Keratinocyte (primary cell): Measurements from ENCODE around the gene SMARCC2. TPM values are rescaled to one million over a fixed set of nuclear protein-coding genes. Genes with fewer than 3 reads are reported as not detected.

ENCODE experiments used
- DNase-seq: peaks from one replicate; pipeline ENCODE4 v3.0.0-alpha.2; 2011; ENCODE audit warnings: low read depth, missing footprints, low spot score
- FAIRE-seq: peaks from 2 replicates; lab custom pipeline; 2011; peaks lifted over from hg19 to GRCh38; lab: Jason Lieb, UNC
- H2AFZ ChIP-seq: 2 replicates; pipeline ENCODE4 v1.6.0; 2012; ENCODE audit warnings: low read length, control low read depth, inconsistent platforms; ENCODE audit not compliant: control insufficient read depth
- H3K27ac ChIP-seq: 2 replicates; pipeline ENCODE4 v1.5.1; 2011; ENCODE audit warnings: low read length; ENCODE audit not compliant: control insufficient read depth, insufficient read depth
- H3K27me3 ChIP-seq: 3 replicates; pipeline ENCODE4 v1.6.0; 2011; ENCODE audit warnings: low read length; ENCODE audit not compliant: control insufficient read depth, insufficient read depth; ENCODE audit errors: extremely low read depth
- H3K36me3 ChIP-seq, 2 experiments: 2 replicates in 1 of 2; 3 replicates in 1 of 2; pipeline ENCODE4 v1.5.1; 2011; ENCODE audit warnings: low read length in 2 of 2, mild to moderate bottlenecking in 1 of 2; ENCODE audit not compliant: control insufficient read depth in 2 of 2, insufficient read depth in 2 of 2; ENCODE audit errors: extremely low read depth in 1 of 2
- H3K4me1 ChIP-seq: 3 replicates; pipeline ENCODE4 v1.5.1; 2011; ENCODE audit warnings: low read length; ENCODE audit not compliant: control insufficient read depth, insufficient read depth; ENCODE audit errors: extremely low read depth
- H3K4me2 ChIP-seq: 3 replicates; pipeline ENCODE4 v1.6.0; 2011; ENCODE audit warnings: low read depth, low read length; ENCODE audit not compliant: control insufficient read depth, insufficient read depth; ENCODE audit errors: extremely low read depth
- H3K4me3 ChIP-seq, 3 experiments: fragments of 200-600 bp in 1 of 3; sonication (generic) in 1 of 3; 2 replicates in 2 of 3; 3 replicates in 1 of 3; pipeline ENCODE4 v1.5.1; 2011 to 2016; ENCODE audit warnings: low read length in 3 of 3, mild to moderate bottlenecking in 3 of 3, control low read depth in 2 of 3, inconsistent platforms in 1 of 3, low read depth in 1 of 3, mixed read lengths in 1 of 3, mixed run types in 1 of 3, moderate library complexity in 1 of 3; ENCODE audit not compliant: control insufficient read depth in 2 of 3, insufficient read depth in 2 of 3; ENCODE audit errors: extremely low read depth in 1 of 3
- H3K79me2 ChIP-seq: 2 replicates; pipeline ENCODE4 v1.6.0; 2012; ENCODE audit warnings: low read length; ENCODE audit not compliant: control insufficient read depth, insufficient read depth
- H3K9ac ChIP-seq: 3 replicates; pipeline ENCODE4 v1.6.0; 2011; ENCODE audit warnings: low read length; ENCODE audit not compliant: control insufficient read depth, insufficient read depth; ENCODE audit errors: extremely low read depth
- H3K9me1 ChIP-seq: 3 replicates; pipeline ENCODE4 v1.6.0; 2011; ENCODE audit warnings: low read length; ENCODE audit not compliant: control insufficient read depth, insufficient read depth; ENCODE audit errors: extremely low read depth
- H3K9me3 ChIP-seq: 2 replicates; pipeline ENCODE4 v1.5.1; 2012; ENCODE audit warnings: low read depth, low read length; ENCODE audit not compliant: control insufficient read depth
- H4K20me1 ChIP-seq: 3 replicates; pipeline ENCODE4 v1.6.0; 2011; ENCODE audit warnings: low read length; ENCODE audit not compliant: control insufficient read depth, insufficient read depth; ENCODE audit errors: extremely low read depth
- EZH2 ChIP-seq: IDR thresholded peaks from one replicate; pipeline ENCODE4 v1.6.1; 2012; ENCODE audit warnings: inconsistent platforms, mild to moderate bottlenecking, low read length, moderate library complexity
- dilution Hi-C: fragments of 300-500 bp; cut with MboI; formaldehyde crosslinking; loops from one replicate; pipeline ENCODE4 v1.7.0; 2020; ENCODE audit warnings: low sequenced_read_pairs; ENCODE audit not compliant: extremely low pct_ligation_motif_present
- polyA plus RNA-seq, 5 experiments: library from polyadenylated mRNA; depleted of rRNA in 3 of 5; stranded (reverse) in 3 of 5; stranded (forward) in 1 of 5; unstranded in 1 of 5; fragments of >200 nt; gene quantifications; 1 replicate in 1 of 5; 2 replicates in 3 of 5; 3 replicates in 1 of 5; pipeline versions ENCODE4 v1.2.1 to v1.2.3, GENCODE V29; 2011 to 2012; ENCODE audit warnings: missing spikeins in 2 of 5, low read depth in 1 of 5, low replicate concordance in 1 of 5
- TF ChIP-seq, protein P1 (sequence below), 3 experiments: IDR thresholded peaks in 1 of 3; conservative IDR thresholded peaks in 1 of 3; optimal IDR thresholded peaks in 1 of 3; 2 replicates in 2 of 3; 3 replicates in 1 of 3; pipeline versions ENCODE3 to v1.5.1; 2011; ENCODE audit warnings: low read length in 3 of 3, mild to moderate bottlenecking in 3 of 3, moderate library complexity in 2 of 3, control low read depth in 1 of 3, inconsistent platforms in 1 of 3; ENCODE audit not compliant: insufficient read depth in 2 of 3; ENCODE audit errors: extremely low read depth in 1 of 3

The SMARCC2 gene
- polyA plus RNA-seq, 1 donor (not counting 4 experiments of a cell fraction or from before 2014, with no cell fraction given), result 32.5 TPM

DNA sequence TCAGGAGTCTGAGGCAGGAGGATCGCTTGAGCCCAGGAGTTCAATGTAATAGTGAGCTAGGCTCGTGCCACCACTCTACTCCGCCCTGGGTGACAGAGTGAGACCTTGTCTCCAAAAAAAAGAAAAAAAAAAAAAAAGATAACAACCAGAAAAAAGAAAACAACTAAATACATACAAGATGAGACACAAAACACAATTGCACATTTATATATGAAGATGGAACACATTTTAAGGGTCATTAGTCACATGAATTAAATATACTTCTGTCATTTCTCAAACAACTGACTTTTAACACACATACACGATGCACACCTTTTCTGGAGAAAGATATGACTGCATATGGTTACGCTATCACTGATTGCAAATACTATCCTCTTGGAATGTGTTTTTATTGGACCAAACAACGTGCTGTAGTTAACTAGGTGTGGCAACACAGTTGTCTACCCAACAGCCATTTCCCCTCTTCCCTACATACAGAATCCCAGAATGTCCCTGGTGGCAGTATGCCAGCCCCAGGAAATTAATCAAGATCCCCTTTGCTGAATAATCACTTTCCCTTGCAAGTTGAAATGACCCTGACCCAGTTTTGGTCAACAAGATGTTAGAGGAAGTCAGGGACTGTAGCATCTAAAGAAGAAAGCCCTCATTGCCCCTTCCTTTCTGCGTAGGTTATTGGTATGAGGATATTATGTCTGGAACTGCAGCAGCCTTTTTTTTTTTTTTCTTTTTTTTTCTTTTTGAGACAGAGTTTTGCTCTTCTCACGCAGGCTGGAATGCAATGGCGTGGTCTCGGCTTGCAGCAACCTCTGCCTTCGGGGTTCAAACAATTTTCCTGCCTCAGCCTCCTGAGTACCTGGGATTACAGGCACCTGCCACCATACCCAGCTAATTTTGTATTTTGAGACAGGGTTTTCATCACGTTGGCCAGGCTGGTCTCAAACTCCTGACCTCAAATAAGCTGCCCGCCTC is 42.5 kb downstream of the SMARCC2 start:
- no peaks in the 10 kb centered on the region for H3K9me1 ChIP-seq
- peak overlapping the region; percentile 14 for H3K4me2 ChIP-seq
- no peaks in the 10 kb centered on the region for H4K20me1 ChIP-seq
- no peak for DNase-seq
- no peaks in the 10 kb centered on the region for H3K9me3 ChIP-seq
- H3K36me3 ChIP-seq, result peaks cover 24 to 26% of the 10 kb centered on the region in 2 experiments
- no peak overlapping the region for H3K9ac ChIP-seq
- no peak for TF ChIP-seq EZH2
- TF ChIP-seq, protein P1, sequence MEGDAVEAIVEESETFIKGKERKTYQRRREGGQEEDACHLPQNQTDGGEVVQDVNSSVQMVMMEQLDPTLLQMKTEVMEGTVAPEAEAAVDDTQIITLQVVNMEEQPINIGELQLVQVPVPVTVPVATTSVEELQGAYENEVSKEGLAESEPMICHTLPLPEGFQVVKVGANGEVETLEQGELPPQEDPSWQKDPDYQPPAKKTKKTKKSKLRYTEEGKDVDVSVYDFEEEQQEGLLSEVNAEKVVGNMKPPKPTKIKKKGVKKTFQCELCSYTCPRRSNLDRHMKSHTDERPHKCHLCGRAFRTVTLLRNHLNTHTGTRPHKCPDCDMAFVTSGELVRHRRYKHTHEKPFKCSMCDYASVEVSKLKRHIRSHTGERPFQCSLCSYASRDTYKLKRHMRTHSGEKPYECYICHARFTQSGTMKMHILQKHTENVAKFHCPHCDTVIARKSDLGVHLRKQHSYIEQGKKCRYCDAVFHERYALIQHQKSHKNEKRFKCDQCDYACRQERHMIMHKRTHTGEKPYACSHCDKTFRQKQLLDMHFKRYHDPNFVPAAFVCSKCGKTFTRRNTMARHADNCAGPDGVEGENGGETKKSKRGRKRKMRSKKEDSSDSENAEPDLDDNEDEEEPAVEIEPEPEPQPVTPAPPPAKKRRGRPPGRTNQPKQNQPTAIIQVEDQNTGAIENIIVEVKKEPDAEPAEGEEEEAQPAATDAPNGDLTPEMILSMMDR (optimal IDR thresholded peaks at IDR 0.05 in 1 of 3, IDR thresholded peaks at IDR 0.05 in 1 of 3, conservative IDR thresholded peaks at IDR 0.05 in 1 of 3; ENCODE audit: extremely low read depth in 1 of 3, insufficient read depth in 2 of 3, low read length in 3 of 3), result no peak
- peaks cover 6% of the 10 kb centered on the region for H3K4me1 ChIP-seq
- no peak overlapping the region for H2AFZ ChIP-seq
- dilution Hi-C loops, result no loop called here
- H3K27me3 ChIP-seq, result no peaks in the 10 kb centered on the region
- no peak overlapping the region for H3K27ac ChIP-seq
- FAIRE-seq, result no peak
- H3K4me3 ChIP-seq, result no peak overlapping the region
- H3K79me2 ChIP-seq, result no peaks in the 10 kb centered on the region

DNA sequence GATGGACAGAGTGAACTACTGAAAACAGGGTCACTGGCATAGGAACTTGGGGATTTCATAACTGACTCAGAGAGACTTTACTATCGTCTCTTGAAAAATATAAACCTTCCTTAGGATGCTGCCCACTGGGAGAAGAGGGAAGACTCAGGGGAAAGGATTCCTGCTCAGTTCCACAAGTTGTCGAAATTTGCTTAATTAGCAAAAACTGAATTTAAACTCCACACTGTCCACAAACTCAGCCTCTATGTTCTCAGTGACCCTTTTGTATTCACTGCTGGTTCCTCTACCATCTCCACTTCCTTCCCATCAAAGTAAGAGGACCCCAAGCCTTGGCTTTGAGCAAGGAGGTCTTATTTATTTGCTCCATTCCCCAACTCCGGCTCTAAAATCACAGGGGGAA is 44.1 kb downstream of the SMARCC2 start:
- no peaks in the 10 kb centered on the region for H3K4me1 ChIP-seq
- no peak overlapping the region for H3K9ac ChIP-seq
- H2AFZ ChIP-seq, result no peak overlapping the region
- H3K9me3 ChIP-seq, result no peaks in the 10 kb centered on the region
- FAIRE-seq (no peak), DNase-seq (no peak)
- no peak overlapping the region for H3K4me3 ChIP-seq
- no peaks in the 10 kb centered on the region for H3K79me2 ChIP-seq
- H3K9me1 ChIP-seq, result no peaks in the 10 kb centered on the region
- H3K4me2 ChIP-seq, result no peak overlapping the region
- no peaks in the 10 kb centered on the region for H4K20me1 ChIP-seq
- no peaks in the 10 kb centered on the region for H3K27me3 ChIP-seq
- H3K27ac ChIP-seq, result no peak overlapping the region
- TF ChIP-seq EZH2, result no peak
- TF ChIP-seq, protein P1 (optimal IDR thresholded peaks at IDR 0.05 in 1 of 3, IDR thresholded peaks at IDR 0.05 in 1 of 3, conservative IDR thresholded peaks at IDR 0.05 in 1 of 3; ENCODE audit: extremely low read depth in 1 of 3, insufficient read depth in 2 of 3, low read length in 3 of 3), result no peak
- H3K36me3 ChIP-seq, result peaks cover 30 to 36% of the 10 kb centered on the region in 2 experiments
- dilution Hi-C loops, result no loop called here
